ENCODE data around the gene RHBDD1.

DNA sequence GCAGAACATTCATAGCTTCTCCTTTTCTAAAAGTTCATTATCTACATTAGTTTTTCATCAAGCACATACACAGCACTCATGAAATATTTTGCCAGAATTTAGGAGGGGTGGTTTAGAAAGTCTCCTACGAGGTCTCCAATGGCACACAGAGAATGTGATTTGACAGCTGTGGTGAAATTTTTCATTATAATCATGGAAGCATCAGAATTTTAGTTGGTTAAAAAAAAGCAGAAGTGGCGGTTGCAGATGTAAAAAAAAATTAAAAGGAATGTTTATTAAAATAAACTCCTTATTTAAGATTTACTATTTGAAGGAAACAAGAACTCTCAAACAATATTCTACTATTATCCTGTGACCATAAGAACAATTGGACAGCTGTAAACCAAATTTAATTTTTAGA, 10.8 kb upstream of the RHBDD1 start:
- TF ChIP-seq, protein P1, sequence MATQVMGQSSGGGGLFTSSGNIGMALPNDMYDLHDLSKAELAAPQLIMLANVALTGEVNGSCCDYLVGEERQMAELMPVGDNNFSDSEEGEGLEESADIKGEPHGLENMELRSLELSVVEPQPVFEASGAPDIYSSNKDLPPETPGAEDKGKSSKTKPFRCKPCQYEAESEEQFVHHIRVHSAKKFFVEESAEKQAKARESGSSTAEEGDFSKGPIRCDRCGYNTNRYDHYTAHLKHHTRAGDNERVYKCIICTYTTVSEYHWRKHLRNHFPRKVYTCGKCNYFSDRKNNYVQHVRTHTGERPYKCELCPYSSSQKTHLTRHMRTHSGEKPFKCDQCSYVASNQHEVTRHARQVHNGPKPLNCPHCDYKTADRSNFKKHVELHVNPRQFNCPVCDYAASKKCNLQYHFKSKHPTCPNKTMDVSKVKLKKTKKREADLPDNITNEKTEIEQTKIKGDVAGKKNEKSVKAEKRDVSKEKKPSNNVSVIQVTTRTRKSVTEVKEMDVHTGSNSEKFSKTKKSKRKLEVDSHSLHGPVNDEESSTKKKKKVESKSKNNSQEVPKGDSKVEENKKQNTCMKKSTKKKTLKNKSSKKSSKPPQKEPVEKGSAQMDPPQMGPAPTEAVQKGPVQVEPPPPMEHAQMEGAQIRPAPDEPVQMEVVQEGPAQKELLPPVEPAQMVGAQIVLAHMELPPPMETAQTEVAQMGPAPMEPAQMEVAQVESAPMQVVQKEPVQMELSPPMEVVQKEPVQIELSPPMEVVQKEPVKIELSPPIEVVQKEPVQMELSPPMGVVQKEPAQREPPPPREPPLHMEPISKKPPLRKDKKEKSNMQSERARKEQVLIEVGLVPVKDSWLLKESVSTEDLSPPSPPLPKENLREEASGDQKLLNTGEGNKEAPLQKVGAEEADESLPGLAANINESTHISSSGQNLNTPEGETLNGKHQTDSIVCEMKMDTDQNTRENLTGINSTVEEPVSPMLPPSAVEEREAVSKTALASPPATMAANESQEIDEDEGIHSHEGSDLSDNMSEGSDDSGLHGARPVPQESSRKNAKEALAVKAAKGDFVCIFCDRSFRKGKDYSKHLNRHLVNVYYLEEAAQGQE (IDR thresholded peaks at IDR 0.05; ENCODE audit: borderline replicate concordance), result no peak
- no peak for TF ChIP-seq EZH2 (IDR thresholded peaks at IDR 0.05; ENCODE audit: borderline replicate concordance, insufficient read depth, low read length, poor library complexity, severe bottlenecking)
- TF ChIP-seq POLR2AphosphoS5 (IDR thresholded peaks at IDR 0.05), result no peak
- TF ChIP-seq CTCF (IDR thresholded peaks at IDR 0.05; ENCODE audit: poor library complexity, severe bottlenecking), result no peak
- TF ChIP-seq TAF1 (IDR thresholded peaks at IDR 0.05; ENCODE audit: low read depth), result no peak
- TF ChIP-seq EP300 (conservative IDR thresholded peaks at IDR 0.05; ENCODE audit: poor library complexity, severe bottlenecking), result no peak
- no peak for TF ChIP-seq RAD21 (conservative IDR thresholded peaks at IDR 0.05)
